Keratinocyte (primary cell): Measurements from ENCODE around the gene WFDC8.

Experiments used
- EZH2 ChIP-seq: IDR thresholded peaks from one replicate; pipeline ENCODE4 v1.6.1; 2012; ENCODE audit warnings: inconsistent platforms, mild to moderate bottlenecking, low read length, moderate library complexity
- TF ChIP-seq, protein P1 (sequence below), 3 experiments: IDR thresholded peaks in 1 of 3; conservative IDR thresholded peaks in 1 of 3; optimal IDR thresholded peaks in 1 of 3; 2 replicates in 2 of 3; 3 replicates in 1 of 3; pipeline versions ENCODE3 to v1.5.1; 2011; ENCODE audit warnings: low read length in 3 of 3, mild to moderate bottlenecking in 3 of 3, moderate library complexity in 2 of 3, control low read depth in 1 of 3, inconsistent platforms in 1 of 3; ENCODE audit not compliant: insufficient read depth in 2 of 3; ENCODE audit errors: extremely low read depth in 1 of 3

GRCh38 chr20:45510242-45510862, 68.7 kb downstream of the WFDC8 start:
- no peak for TF ChIP-seq EZH2
- TF ChIP-seq, protein P1, sequence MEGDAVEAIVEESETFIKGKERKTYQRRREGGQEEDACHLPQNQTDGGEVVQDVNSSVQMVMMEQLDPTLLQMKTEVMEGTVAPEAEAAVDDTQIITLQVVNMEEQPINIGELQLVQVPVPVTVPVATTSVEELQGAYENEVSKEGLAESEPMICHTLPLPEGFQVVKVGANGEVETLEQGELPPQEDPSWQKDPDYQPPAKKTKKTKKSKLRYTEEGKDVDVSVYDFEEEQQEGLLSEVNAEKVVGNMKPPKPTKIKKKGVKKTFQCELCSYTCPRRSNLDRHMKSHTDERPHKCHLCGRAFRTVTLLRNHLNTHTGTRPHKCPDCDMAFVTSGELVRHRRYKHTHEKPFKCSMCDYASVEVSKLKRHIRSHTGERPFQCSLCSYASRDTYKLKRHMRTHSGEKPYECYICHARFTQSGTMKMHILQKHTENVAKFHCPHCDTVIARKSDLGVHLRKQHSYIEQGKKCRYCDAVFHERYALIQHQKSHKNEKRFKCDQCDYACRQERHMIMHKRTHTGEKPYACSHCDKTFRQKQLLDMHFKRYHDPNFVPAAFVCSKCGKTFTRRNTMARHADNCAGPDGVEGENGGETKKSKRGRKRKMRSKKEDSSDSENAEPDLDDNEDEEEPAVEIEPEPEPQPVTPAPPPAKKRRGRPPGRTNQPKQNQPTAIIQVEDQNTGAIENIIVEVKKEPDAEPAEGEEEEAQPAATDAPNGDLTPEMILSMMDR (optimal IDR thresholded peaks at IDR 0.05 in 1 of 3, IDR thresholded peaks at IDR 0.05 in 1 of 3, conservative IDR thresholded peaks at IDR 0.05 in 1 of 3; ENCODE audit: extremely low read depth in 1 of 3, insufficient read depth in 2 of 3, low read length in 3 of 3), result no peak
